GM21717 (cell line): ENCODE measurements around the gene METAP1.
"Not testable (repeated sequence)": the region's sequence is repeated elsewhere in the genome, so short reads cannot be mapped to it uniquely, and the experiment has no call there.

ENCODE experiments used
- ATAC-seq: cut with Tn5 transposase; IDR thresholded peaks from one replicate; pipeline ENCODE4 v1.9.1; 2021; ENCODE audit warnings: mild to moderate bottlenecking, moderate library complexity; ENCODE audit not compliant: unreplicated experiment

METAP1 gene

DNA sequence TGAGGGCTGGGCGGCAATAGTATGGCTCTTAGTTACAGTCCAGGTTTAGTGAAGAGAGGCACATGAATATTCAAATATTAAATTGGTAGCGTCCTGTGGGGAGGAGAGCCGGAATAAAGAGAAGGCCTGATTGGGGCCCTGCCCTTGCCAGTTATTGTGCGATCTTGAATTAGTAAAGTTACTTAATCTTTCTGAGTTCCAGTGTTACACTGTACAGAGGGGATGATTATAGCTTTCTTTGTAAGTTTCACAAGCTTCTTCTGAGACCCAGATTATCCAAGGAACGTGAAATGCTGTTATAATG is 1.2 kb downstream of the METAP1 start:
- no peak for ATAC-seq

DNA sequence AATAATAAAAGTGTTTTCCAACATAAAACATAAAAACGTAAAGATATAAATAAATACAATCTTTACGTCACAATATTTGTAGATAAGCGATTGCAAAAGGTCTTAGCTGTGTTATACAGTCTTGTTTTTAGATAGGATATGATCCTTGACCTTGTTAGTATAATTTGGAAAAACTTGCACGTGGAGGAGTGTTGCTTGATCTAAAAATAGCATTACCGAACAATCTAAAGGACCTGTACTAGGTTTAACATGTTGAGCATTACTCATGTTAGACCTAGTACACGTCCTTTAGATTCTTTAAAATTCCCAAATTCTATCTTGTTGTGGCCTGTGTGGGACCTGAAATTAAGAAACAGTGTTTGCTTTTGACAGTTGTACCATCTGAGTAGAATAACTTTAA is 1.6 kb downstream of the METAP1 start:
- no peak for ATAC-seq

DNA sequence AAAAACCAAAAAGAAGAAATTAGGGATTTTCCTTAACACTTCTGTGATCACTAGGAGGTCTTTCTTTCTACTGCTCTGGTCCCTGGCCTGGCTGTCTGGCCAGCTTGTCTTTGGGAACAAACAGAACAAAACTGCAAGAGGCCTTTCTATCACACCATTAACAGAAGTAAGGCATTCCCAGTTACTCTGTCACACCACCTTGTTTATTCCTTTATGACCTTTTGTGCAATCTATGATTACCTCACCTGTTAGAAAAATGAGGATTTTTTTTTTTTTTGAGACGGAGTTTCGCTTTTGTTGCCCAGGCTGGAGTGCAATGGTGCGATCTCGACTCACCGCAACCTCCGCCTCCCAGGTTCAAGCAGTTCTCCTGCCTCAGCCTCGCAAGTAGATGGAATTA is 3.0 kb downstream of the METAP1 start:
- ATAC-seq, result no peak

DNA sequence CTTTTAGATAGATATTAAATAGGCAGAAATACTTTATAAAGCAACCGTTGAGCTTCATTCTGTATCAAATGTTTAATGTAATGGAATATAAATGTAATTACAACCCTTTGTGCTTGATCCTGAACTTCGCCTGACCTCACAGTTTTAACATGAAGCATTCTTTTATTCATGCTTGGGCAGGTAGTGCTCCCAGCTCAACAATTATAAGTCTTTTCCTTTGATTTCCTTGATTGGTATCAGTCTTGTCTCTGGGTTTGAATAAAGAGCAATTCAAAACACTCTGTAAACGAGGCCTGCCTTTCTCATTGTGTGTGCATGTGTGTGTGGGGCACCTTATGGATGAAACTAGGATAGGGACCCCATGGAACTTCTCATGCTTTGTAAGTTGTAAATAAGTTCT is 6.8 kb downstream of the METAP1 start:
- no peak for ATAC-seq

DNA sequence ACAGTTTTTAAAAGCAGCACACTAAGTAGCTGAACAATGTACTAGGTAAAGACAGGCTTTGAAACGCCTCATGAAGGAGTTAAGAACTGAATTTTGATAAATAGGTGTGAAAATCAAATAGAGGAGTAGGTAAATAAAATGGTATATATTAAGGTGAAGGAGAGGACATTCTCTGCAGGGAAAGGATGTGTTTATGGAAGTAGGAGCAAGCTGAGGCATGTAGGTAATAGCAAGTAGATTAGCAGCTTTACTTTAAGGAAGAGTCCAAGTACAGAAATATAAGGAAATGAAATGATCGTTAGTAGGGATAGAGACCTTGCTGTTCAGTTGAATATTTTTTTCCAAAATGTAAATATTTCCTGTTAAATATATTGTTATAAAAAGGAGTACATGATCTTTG is 12.5 kb downstream of the METAP1 start:
- no peak for ATAC-seq

DNA sequence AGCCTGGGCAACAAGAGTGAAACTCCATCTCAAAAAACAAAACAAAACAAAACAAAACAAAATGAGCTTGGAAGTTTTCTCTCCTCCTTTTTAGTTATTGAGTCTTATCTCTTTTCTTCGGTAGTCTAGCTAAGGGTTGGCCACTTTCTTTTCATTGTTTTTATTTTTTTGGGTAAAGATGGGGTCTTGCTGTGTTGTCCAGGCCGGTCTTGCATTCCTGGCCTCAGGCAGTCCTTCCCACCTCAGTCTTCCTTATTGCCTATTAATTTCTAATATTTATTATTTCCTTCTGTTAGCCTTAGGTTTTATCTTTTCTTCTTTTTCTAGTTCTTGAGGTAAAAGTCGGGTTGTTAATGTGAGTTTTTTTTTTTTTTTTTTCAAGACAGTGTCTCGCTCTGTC is 16.4 kb downstream of the METAP1 start:
- no peak for ATAC-seq

DNA sequence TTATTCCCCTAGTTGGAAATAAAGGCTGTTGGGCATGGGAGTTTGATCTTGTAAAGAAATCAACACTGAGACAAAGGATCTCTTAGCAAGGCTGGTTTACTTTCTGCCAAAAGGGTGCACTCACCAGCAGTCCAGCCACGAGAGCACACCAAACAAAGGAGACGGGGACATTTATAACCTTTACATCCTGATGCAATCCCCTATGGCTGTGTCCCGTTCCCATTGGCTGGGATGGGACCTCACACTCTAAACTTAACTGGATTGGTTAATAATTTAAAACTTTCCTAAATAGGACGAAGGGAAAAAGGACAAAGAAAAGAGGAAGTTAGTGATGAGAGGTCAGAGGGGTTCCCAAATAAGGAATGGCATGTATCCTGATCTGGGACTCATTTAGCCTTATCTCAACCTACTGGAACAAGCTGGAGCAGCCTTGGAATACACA is 17.9 kb downstream of the METAP1 start:
- no peak for ATAC-seq

DNA sequence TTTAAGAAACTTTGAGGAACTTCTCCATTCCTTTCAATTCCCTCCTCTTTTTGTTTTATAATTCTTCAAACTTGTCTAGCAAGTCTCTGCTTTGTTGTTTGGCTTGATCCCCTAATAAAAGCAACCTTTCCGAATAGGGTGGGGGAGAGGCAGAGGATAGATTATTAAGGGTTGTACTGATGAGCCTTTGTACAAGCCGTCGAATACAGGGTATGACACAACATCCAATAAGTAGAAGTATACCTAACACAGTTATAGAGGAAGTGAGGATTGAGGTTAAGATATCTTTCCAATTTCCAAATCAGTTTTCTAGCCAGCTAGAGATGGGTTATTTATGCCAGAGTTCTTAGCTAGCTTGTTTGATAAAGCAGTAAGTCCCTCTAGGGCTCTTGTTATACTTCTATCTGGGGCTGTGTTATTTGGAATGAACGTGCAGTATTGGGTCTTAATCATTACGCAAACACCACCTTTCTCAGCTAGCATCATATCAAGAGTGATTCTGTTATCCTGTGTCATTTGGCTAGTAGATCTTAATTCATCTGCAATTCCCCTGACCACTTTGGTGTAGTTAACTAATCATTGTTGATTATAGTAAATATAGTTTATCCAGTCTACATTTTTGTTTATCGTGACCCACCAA is 18.5 kb downstream of the METAP1 start:
- no peak for ATAC-seq

DNA sequence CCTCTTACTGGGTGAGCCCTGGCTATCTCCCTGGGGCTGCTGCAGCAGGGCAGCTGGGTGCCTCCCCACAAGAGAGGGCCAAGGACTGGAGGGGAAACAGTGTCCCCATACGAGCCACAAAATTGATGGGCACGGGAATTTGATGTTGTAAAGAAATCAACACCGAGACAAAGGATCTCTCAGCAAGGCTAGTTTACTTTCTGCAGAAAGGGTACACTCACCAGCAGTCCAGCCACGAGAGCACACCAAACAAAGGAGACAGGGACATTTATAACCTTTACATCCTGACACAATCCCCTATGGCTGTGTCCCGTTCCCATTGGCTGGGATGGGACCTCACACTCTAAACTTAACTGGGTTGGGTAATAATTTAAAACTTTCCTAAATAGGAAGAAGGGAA is 25.9 kb downstream of the METAP1 start:
- no peak for ATAC-seq

DNA sequence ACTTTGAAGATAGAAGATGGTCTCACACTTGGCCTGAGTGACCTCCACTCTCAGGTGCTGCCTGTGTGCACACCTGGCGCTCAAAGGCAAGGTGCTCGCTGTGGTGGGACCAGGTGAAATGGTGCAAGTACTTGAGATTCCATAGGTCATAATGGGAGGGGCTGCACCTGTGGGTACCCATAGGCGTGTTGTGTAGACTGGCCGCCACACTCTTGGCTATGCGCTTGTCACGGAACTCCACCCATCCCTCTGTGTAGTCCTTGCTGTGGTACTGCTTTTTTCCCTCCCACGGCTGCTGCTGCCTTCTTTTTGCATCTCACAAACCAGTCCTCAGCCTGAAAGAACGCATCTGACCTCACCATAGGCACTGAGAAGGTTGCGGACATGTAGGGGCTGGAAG is 27.0 kb downstream of the METAP1 start:
- no peak for ATAC-seq

DNA sequence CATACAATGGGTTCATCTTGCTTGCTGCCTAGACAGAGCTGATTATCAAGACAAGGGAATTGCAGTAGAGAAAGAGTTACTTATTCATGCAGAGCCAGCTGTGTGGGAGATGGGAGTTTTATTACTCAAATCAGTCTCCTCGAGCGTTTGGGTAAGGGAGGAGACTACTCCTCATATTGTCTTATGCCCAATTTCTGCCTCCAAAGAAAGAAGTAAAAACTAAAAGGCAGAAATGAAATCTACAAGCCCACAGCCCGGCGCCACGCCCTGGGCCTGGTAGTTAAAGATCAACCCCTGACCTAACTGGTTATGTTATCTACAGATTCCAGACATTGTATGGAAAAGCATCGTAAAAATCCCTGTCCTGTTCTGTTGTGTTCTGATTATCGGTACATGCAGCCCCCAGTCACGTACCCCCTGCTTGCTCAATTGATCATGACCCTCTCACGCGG is 28.3 kb downstream of the METAP1 start:
- not testable (repeated sequence) for ATAC-seq

DNA sequence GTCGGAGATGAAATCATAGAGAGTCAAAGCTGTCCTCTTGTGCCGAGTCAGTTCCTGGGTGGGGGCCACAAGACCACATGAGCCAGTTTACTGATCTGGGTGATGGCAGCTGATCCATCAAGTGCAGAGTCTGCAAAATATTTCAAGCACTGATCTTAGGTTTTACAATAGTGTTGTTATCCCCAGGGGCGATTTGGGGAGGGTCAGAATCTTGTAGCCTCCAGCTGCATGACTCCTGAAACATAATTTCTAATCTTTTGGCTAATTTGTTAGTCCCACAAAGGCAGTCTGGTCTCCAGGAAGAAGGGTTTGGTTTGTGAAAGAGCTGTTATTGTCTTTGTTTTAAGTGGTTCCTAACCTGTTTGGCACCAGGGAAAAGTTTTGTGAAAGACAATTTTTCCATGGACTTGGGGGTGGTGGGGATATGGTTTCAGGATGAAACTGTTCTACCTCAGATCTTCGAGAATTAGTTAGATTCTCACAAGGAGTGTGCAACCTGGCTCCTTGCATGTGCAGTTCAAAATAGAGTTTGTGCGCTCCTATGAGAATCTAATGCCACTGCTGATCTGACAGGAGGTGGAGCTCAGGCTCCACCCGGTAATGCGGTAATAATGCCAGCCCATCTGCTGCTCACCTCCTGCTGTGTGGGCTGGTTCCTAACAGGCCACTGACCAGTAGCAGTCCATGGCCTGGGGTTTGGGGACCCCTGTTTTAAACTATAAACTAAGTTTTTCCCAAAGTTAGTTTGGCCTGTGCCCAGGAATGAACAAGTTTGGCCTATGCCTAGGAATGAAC is 29.2 kb downstream of the METAP1 start:
- no peak for ATAC-seq

DNA sequence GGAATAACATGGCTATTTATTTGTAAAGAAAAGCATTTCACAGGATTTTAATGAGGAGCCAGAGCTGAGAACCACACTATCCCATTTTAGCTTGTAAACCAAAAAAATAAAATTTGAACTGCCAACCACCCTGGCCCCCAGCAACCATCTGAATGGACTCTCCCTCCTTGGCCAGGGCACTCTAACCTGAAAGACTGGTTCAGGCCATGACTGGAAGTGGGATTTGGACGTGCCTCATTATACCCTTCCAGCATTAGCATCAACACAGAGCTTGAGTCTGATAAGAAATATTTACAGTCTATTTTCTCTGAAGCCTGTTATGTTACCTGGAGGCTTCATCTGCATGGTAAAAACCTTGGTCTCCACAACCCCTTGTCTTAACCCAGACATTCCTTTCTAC is 30.0 kb downstream of the METAP1 start:
- ATAC-seq, result no peak

DNA sequence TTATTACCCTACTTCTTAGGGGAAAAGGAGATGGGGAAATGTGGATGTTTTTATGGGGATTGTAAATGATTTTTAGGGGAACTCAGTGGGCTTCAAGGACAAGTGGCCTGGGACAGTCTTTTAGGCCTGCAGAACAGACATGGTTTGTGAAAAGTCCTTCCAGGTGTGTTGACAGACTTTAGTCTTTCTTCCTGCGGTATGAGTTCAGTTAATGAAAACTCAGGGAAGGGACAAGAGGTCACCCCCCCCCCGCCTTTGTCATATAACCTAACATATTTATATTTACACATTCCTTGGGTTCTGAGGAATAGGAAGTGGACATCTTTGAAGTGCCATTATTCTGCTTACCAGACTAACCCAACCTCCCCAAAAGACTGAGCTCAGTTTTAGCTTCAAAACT is 31.8 kb downstream of the METAP1 start:
- ATAC-seq, result no peak

DNA sequence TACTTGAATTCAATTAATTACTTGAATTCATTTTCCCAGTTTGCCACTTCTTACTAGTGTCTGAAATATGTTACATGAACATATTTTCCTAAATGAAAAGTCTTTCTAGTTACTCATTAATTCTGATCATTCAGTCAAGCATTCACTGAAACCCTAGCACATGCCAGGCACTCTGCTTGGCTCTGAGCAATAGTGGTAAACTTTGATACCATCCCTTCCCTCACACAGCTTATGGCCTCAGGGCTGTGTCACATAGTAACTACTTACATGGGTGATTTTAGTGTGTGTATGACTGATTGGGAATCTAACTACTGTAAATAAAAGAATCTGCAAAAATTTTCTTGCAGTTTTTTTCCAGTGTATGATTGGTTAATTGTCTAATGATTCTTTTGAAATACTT is 32.7 kb downstream of the METAP1 start:
- peak; percentile 49 for ATAC-seq

DNA sequence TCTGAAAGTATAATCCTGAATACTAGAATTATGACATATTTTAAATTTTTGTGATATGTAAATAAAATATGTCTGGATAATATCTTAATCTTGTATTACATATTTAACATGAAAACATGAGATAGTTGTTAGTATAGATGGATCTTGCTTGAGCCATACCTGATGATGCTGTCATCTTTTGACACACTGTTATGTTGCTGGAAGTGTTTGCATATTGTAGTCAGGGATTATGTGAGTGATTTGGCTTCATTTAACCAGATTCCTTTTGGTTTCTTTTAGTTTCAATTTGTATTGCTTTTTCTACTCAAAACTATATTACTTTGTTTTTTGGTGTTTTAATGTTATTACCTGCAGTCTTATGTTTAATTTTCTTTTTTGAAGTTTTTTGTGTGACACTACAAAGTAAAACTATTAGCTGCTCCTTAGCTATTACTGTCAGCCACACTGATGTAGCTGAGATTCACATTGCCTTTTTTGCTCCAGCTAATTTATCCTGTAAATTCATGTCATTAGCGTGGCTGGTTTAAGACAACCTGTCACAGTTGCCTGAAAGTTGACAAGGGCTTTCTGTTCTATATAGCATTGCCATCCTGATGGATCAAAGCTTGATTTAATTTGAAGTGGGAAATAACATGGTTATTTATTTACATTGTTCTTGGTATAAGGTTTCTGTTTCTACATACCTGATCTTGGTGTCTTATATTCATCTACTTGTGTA is 33.7 kb downstream of the METAP1 start:
- no peak for ATAC-seq

DNA sequence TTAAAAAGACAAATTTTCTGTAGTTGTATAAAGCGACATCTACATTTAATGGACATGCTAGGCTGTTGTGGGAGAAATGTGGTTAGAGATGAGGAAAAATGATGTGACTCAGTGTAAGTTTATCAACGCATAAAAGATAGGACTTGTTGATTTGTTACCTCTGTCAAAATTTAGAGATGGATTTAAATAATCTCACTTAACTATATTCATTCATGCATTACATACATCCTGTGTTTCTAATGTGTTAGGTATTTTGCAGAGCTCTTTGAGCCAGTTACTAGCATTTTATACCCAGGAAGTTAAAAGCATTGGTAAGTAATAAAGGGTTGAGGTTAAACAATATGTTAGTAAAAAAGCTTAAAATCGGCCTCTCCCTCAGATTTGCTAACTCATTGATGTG is 34.3 kb downstream of the METAP1 start:
- no peak for ATAC-seq

DNA sequence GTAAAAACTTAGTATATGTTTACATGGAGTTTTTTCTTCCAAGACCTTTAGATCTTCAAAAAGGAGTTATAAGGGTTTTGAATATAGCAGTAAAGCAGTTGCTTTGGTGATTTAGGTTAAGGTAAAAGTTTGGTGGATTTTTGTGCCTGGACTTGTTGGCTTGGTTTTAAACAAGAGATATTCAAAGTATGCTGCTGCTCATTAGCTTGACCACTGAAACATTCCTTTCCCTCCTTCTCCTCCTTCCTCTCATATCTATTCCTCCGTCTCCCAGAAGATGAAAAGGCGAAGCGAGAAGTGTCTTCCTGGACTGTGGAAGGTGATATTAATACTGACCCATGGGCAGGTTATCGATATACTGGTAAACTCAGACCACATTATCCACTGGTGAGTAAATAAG is 38.4 kb downstream of the METAP1 start:
- no peak for ATAC-seq

DNA sequence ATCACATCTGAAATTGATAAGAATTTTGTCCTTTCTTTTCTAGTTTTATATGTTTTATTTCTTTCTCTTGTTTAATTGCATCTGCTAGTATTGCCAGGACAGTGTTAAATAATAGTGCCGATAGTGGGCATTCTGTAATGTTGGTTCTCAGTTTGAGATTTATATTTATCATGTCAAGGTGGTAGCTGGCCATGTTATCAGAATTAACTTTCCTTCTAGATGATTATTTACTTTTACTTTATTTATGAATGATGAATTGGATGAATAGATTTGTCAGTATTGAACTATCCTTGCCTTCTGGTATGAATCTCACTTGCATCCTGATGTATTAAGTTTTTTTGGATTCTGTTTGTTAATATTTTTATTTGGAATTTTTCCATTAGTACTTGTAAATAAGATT is 42.7 kb downstream of the METAP1 start:
- ATAC-seq, result no peak

DNA sequence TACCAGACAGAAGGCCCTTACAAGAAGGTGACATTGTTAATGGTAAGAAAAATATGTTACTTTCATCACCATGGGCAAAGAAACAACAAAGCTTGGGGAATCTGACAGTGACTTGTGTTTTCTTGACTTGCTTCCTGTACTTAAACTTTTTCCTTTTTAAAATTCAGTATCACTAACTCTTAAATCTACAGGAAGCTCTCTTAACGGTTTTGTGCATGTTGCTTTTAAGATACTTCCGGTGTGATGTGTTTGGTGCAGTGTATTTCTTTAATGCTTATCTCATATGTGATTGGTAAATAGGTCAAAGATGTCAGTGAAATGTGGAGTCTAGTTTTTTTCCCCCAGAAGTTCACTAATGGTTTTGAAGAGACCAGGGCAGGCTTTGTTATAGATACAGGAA is 47.8 kb downstream of the METAP1 start:
- ATAC-seq, result no peak

DNA sequence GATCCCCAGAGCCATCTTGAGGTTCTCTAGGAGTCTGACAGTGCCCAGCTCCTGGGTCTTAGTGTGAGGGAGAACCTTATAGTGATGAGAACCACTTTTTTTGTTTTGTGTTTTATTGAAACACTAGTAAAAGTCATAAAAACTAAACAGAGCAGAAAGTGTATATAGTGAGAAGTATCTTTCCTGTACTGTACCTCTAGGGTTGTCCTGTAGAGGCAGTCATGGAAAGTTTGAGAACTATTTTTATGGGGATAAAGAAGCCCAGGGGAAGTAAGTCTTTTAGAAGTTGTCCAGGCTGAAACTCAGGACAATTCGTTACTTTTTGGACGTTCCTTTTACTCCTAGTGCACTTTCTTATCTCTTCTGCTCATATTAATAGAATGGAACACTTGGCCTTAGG is 52.2 kb downstream of the METAP1 start:
- no peak for ATAC-seq

DNA sequence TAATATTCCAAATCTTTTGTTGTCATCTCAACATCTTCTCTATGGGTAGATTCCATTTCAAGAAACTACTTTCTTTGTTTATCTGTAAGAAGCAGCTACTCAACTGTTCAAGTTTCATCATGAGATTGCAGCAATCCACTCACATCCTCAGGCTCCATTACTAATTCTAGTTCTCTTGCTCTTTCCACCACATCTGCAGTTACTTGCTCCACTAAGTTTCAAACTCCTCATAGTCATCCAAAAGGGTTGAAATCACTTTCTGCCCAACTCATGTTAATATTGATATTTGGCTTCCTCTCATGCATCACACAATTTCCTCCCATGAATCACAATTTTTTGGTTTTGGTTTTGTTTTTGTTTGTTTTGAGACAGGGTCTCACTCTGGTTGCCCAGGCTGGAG is 57.4 kb downstream of the METAP1 start:
- ATAC-seq, result no peak
